Uterus (tissue), 4 donors: ENCODE data around the gene VAMP3. TPM values are rescaled to one million over a fixed set of nuclear protein-coding genes. Genes with fewer than 3 reads are reported as not detected.

Experiments used
- DNase-seq, 2 donors: peaks; one replicate each; pipeline ENCODE4 v3.0.0-alpha.2; 2019 to 2020
- H3K27ac ChIP-seq, 2 donors: fragments of 200-600 bp; sonication (generic); 1 replicate in 1 of 2; 2 replicates in 1 of 2; pipeline ENCODE4 v1.5.1; 2016 to 2018
- H3K27me3 ChIP-seq, 2 donors: fragments of 200-600 bp; sonication (generic); one replicate each; pipeline ENCODE4 v1.5.1; 2018 to 2019; ENCODE audit warnings: control low read depth in 1 of 2
- H3K36me3 ChIP-seq, 2 donors: fragments of 200-600 bp; sonication (generic); one replicate each; pipeline ENCODE4 v1.5.1; 2019; ENCODE audit warnings: control low read depth in 1 of 2
- H3K4me1 ChIP-seq, 2 donors: fragments of 200-600 bp; sonication (generic); one replicate each; pipeline ENCODE4 v1.5.1; 2018 to 2019; ENCODE audit warnings: control low read depth in 1 of 2
- H3K4me3 ChIP-seq, 2 donors: fragments of 200-600 bp; sonication (generic); 1 replicate in 1 of 2; 2 replicates in 1 of 2; pipeline ENCODE4 v1.5.1; 2018 to 2019; ENCODE audit warnings: mild to moderate bottlenecking in 1 of 2
- H3K9me3 ChIP-seq, 2 donors: fragments of 200-600 bp; sonication (generic); one replicate each; pipeline ENCODE4 v1.5.1; 2019; ENCODE audit warnings: control low read depth in 1 of 2
- POLR2A ChIP-seq, 2 donors: fragments of 450-650 bp; IDR thresholded peaks; one replicate each; pipeline ENCODE4 v1.6.1; 2016; ENCODE audit warnings: antibody characterized with exemption in 2 of 2, mild to moderate bottlenecking in 1 of 2, moderate library complexity in 1 of 2
- intact Hi-C: fragments of 100-400 bp; cut with DNase I; formaldehyde crosslinking; loops from one replicate; pipeline ENCODE4 v1.15.1; 2023; ENCODE audit warnings: low total_unique reads
- total RNA-seq, 4 donors: library from RNA; depleted of rRNA in 3 of 4; stranded (reverse); fragments of >200 nt in 3 of 4; gene quantifications; one replicate each; pipeline versions ENCODE4 v1.1.0 to v1.2.4, GENCODE V29; 2014 to 2023
- TF ChIP-seq, protein P1 (sequence below), 4 experiments: fragments of 200-600 bp in 2 of 4; fragments of 450-650 bp in 2 of 4; sonication (generic) in 2 of 4; IDR thresholded peaks; one replicate each; pipeline ENCODE4 v1.5.1; 2016 to 2019; ENCODE audit warnings: antibody characterized with exemption in 4 of 4, mild to moderate bottlenecking in 2 of 4, moderate library complexity in 1 of 4
- donor health status: DM: yes; HTN: yes; CAD: no.

VAMP3 gene
- total RNA-seq, 4 donors from 2014 or later, result 41.0 to 128 (median 71.8) TPM

- H3K4me1 ChIP-seq, result no peaks in the 10 kb centered on the region
- TF ChIP-seq POLR2A (IDR thresholded peaks at IDR 0.05), result no peak
- TF ChIP-seq, protein P1, sequence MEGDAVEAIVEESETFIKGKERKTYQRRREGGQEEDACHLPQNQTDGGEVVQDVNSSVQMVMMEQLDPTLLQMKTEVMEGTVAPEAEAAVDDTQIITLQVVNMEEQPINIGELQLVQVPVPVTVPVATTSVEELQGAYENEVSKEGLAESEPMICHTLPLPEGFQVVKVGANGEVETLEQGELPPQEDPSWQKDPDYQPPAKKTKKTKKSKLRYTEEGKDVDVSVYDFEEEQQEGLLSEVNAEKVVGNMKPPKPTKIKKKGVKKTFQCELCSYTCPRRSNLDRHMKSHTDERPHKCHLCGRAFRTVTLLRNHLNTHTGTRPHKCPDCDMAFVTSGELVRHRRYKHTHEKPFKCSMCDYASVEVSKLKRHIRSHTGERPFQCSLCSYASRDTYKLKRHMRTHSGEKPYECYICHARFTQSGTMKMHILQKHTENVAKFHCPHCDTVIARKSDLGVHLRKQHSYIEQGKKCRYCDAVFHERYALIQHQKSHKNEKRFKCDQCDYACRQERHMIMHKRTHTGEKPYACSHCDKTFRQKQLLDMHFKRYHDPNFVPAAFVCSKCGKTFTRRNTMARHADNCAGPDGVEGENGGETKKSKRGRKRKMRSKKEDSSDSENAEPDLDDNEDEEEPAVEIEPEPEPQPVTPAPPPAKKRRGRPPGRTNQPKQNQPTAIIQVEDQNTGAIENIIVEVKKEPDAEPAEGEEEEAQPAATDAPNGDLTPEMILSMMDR (IDR thresholded peaks at IDR 0.05), result no peak
- no peaks in the 10 kb centered on the region for H3K36me3 ChIP-seq
- H3K27ac ChIP-seq, result peak overlapping the region in 1 of 2 donors; percentile 49
- no peaks in the 10 kb centered on the region for H3K9me3 ChIP-seq
- DNase-seq, result no peak
- H3K4me3 ChIP-seq, result no peak overlapping the region
- intact Hi-C loops, result no loop called here
- H3K27me3 ChIP-seq, result no peaks in the 10 kb centered on the region
These were observed 10.9 kb upstream of the VAMP3 start for GRCh38 chr1:7760245-7760644.

DNA sequence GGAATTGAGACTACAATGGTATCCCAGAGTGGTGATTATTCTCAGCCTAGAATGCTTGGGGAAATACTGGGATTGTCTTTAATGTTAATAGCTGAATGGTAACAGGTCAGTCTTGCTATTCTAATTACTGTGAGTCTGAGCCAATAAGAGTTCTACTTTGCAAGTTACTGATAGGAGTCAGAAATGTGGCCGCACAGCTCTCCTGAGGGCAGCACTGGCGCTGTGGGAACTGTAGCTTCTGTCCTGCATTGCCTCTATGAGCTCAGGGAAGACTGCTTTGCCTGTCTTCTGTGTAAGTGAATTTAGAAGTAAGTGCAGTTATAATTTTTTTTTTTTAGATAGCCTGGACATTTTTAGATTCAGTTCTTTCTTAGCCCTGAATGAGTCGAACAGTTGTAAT lies 10.0 kb upstream of the VAMP3 start:
- H3K9me3 ChIP-seq, result no peaks in the 10 kb centered on the region
- intact Hi-C loops, result no loop called here

GRCh38 chr1:7767176-7767575 lies 3.9 kb upstream of the VAMP3 start:
- Histone ChIP-seq H3K4me3 (no peak overlapping the region), H3K36me3 (no peaks in the 10 kb centered on the region), H3K27me3 (no peaks in the 10 kb centered on the region), H3K27ac (no peak overlapping the region), H3K9me3 (no peaks in the 10 kb centered on the region), H3K4me1 (peaks cover 0 to 3% of the 10 kb centered on the region in 2 donors)
- intact Hi-C loops, result no loop called here
- no peak for DNase-seq
- TF ChIP-seq POLR2A (IDR thresholded peaks at IDR 0.05), result no peak
- TF ChIP-seq, protein P1 (IDR thresholded peaks at IDR 0.05), result no peak

More for the DNA sequence above, 10.0 kb upstream of the VAMP3 start:
- Histone ChIP-seq H3K4me1 (no peaks in the 10 kb centered on the region), H3K36me3 (no peaks in the 10 kb centered on the region), H3K27ac (no peak overlapping the region), H3K4me3 (no peak overlapping the region), H3K27me3 (no peaks in the 10 kb centered on the region)
- no peak for TF ChIP-seq POLR2A (IDR thresholded peaks at IDR 0.05)
- TF ChIP-seq, protein P1 (IDR thresholded peaks at IDR 0.05), result no peak
- DNase-seq, result no peak

DNA sequence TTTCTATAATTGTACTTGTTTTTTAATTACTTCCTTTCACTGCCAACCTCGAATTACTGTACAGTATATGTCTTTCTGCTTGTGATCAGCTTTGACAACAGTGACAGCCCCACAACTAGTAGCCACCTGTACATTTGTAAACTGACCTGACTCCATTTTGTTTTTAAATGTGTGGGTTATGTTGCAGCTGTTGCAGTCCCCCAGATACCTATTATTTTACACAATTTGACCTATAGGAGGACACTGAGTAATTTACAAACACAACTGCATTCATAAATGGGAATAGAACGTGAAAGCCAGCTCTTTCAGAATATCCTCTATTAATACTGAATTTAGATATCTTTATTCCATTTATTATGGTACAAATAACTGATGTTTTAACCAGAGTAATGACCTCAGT lies 2.5 kb upstream of the VAMP3 start:
- TF ChIP-seq POLR2A (IDR thresholded peaks at IDR 0.05), result no peak
- TF ChIP-seq, protein P1 (IDR thresholded peaks at IDR 0.05), result no peak
- H3K27me3 ChIP-seq, result no peaks in the 10 kb centered on the region
- no peak overlapping the region for H3K4me3 ChIP-seq
- DNase-seq, result no peak
- H3K9me3 ChIP-seq, result no peaks in the 10 kb centered on the region
- no peak overlapping the region for H3K27ac ChIP-seq
- H3K4me1 ChIP-seq, result peaks cover 0 to 10% of the 10 kb centered on the region in 2 donors
- H3K36me3 ChIP-seq, result no peaks in the 10 kb centered on the region
- intact Hi-C loops, result no loop called here

DNA sequence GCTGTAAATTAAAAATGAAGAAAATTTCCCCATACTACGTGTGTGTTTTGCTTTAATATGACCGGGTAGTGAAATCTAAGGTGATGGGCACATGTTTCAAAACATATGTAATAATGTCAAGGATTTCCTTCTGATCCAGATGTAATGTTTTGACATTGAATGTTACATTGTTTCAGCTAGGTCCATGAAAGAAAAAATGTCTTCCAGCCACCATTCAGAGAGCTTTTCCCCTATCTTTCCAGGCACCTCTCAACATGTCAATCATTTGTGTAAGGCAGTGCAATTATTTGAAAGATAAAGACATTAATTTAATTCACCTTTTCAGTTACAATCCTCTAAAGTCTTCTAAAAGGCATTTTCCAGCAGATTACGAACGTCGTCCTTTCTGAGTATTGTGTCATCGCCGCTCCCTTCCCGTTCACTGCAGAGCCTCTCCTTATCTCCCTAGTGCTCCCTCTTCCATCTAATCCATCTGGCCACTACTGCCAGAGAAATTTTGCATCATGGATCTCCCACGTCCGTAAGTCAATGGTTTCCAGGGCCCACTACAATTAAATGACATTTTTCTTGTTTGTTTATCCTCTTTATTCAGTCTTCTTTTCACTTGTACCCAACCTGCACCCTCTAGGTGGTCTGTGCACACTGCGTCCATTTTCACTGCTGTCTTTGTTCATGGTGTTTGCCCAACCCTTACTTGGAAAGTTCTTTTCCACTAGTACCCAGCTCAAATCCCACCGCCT lies 1.3 kb upstream of the VAMP3 start:
- Histone ChIP-seq H3K27me3 (no peaks in the 10 kb centered on the region), H3K4me3 (no peak overlapping the region), H3K9me3 (no peaks in the 10 kb centered on the region), H3K36me3 (no peaks in the 10 kb centered on the region), H3K4me1 (peaks cover 0 to 10% of the 10 kb centered on the region in 2 donors), H3K27ac (no peak overlapping the region)
- no peak for DNase-seq
- TF ChIP-seq, protein P1 (IDR thresholded peaks at IDR 0.05), result no peak
- TF ChIP-seq POLR2A (IDR thresholded peaks at IDR 0.05), result no peak
- intact Hi-C loops, result no loop called here
